ENCODE results near the gene TPM1. TPM values are rescaled to one million over a fixed set of nuclear protein-coding genes. Genes with fewer than 3 reads are reported as not detected.

Gene TPM1
- total and polyA plus RNA-seq, 2 donors (not counting 1 experiment from before 2014, with no cell fraction given) = 5.5 to 20.3 TPM

DNA sequence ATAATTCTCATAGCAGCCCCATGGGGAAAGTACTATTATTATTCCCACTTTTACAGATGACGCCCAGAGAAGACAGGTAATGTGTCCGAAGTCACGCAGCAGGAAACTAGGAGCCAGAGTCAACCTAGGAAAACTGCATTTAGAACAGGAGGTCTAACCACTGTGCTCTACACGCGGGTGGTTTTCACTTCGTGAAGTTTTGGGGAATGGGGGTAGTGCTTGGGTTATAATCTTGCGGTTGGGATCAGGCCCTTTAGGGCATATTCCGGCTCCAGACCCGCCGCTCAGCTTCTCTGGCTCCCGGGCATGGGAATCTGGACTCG, 5.2 kb downstream of the TPM1 start:
- no peak for TF ChIP-seq EZH2 (IDR thresholded peaks at IDR 0.05; ENCODE audit: borderline replicate concordance, insufficient read depth, low read depth, low read length, poor library complexity, severe bottlenecking)
- TF ChIP-seq, protein P1, sequence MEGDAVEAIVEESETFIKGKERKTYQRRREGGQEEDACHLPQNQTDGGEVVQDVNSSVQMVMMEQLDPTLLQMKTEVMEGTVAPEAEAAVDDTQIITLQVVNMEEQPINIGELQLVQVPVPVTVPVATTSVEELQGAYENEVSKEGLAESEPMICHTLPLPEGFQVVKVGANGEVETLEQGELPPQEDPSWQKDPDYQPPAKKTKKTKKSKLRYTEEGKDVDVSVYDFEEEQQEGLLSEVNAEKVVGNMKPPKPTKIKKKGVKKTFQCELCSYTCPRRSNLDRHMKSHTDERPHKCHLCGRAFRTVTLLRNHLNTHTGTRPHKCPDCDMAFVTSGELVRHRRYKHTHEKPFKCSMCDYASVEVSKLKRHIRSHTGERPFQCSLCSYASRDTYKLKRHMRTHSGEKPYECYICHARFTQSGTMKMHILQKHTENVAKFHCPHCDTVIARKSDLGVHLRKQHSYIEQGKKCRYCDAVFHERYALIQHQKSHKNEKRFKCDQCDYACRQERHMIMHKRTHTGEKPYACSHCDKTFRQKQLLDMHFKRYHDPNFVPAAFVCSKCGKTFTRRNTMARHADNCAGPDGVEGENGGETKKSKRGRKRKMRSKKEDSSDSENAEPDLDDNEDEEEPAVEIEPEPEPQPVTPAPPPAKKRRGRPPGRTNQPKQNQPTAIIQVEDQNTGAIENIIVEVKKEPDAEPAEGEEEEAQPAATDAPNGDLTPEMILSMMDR (IDR thresholded peaks at IDR 0.05) = no peak
- peaks cover 34% of the 10 kb centered on the region for H3K4me1 Mint-ChIP-seq
- intact Hi-C loops (cut with micrococcal nuclease) = loop anchor here (1.0 to 5.0 kb wide), 6 partner anchors 46 to 355 kb away; partner anchors contain the start of genes APH1B, RAB8B and RPS27L
- 11% methylated on average over 12 of the region's 12 CpGs for WGBS (ENCODE audit: insufficient coverage)
- no peaks in the 10 kb centered on the region for H3K9me3 Mint-ChIP-seq (ENCODE audit: insufficient read depth)
- POLR2A ChIA-PET = no interaction called here
- H3K36me3 ChIP-seq (replicated peaks in 1 of 2; ENCODE audit: control extremely low read depth in 1 of 2, control insufficient read depth in 1 of 2, extremely low read depth in 1 of 2, insufficient read depth in 2 of 2, low read length in 1 of 2) = no peaks in the 10 kb centered on the region
- no peaks in the 10 kb centered on the region for H4K20me1 ChIP-seq (ENCODE audit: control insufficient read depth, insufficient read depth, low read length, poor library complexity, severe bottlenecking)
- peaks cover 0 to 4% (median 0%) of the 10 kb centered on the region in 3 donors for H3K9me3 ChIP-seq (ENCODE audit: control extremely low read depth in 1 of 3, control insufficient read depth in 2 of 3, insufficient read depth in 1 of 3, low read length in 2 of 3)
- ATAC-seq (ENCODE audit: low read depth) (no peak), DNase-seq (no peak)
- peaks cover 26 to 32% of the 10 kb centered on the region in 2 donors for H3K4me1 ChIP-seq (ENCODE audit: control insufficient read depth in 2 of 2, insufficient read depth in 2 of 2, low read length in 2 of 2)
- H3K27ac ChIP-seq (ENCODE audit: low read length in 2 of 2) = no peak overlapping the region
- H3K27ac Mint-ChIP-seq = peak overlapping the region; percentile 86
- peak overlapping the region in 4 of 5 experiments; percentile 56 to 83 (median 74) for H3K4me3 ChIP-seq (ENCODE audit: control extremely low read depth in 1 of 5, extremely low read depth in 1 of 5, insufficient read depth in 1 of 5, low read depth in 2 of 5, low read length in 4 of 5)
- H3K79me2 ChIP-seq (ENCODE audit: control insufficient read depth, insufficient read depth, low read length) = no peaks in the 10 kb centered on the region
- peak overlapping the region; percentile 96 for H3K4me3 Mint-ChIP-seq
- H3K27me3 ChIP-seq (replicated peaks in 1 of 4; ENCODE audit: control extremely low read depth in 1 of 4, control insufficient read depth in 3 of 4, insufficient read depth in 4 of 4, low read length in 3 of 4) = peaks cover 0 to 44% (median 36%) of the 10 kb centered on the region in 4 experiments
- CTCF ChIA-PET = interaction anchor here (0.6 to 4.0 kb wide), 30 partner anchors 9 to 1044 kb away, joined by 3 to 67 read pairs (median 5); partner anchors contain the start of gene RPS27L
- peak overlapping the region; percentile 70 for H3K9ac ChIP-seq (ENCODE audit: low read length)
- peak overlapping the region; percentile 95 for H3K4me2 ChIP-seq (replicated peaks; ENCODE audit: low read depth, low read length, poor library complexity, severe bottlenecking)
- H2AFZ ChIP-seq (ENCODE audit: insufficient read depth, low read depth, low read length, poor library complexity, severe bottlenecking) = peak overlapping the region; percentile 91
- H3K27me3 Mint-ChIP-seq = peaks cover 31% of the 10 kb centered on the region

DNA sequence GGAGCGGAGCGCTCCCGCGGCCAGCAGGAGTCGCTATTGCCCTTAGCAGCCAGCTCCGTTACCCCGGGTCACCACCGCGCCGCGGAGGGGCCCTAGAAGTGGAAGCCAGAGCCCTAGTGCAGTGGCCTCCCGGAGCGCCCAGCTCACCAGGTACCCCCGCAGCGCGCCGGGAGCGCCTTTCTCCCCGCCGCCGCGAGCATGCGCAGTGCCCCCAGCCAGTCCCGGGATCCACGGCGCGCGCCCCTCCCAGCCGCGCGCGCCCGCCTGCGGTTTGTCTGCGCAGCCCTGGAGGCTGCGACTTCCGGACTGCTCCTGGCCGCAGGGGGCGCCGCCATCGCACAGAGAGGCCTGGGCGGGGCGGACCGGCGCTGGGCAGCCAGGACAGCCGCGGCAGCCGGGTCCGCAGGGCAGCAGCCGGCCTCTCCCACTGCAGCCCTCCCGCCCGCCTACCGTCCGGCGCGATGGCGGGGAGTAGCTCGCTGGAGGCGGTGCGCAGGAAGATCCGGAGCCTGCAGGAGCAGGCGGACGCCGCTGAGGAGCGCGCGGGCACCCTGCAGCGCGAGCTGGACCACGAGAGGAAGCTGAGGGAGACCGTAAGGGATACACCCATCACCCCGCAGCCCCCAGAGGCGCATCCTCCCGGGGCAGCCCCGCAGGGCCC, 5.7 kb downstream of the TPM1 start:
- H3K4me1 Mint-ChIP-seq = peaks cover 31% of the 10 kb centered on the region
- ChIA-PET CTCF (interaction anchor here (0.6 to 4.0 kb wide), 34 partner anchors 9 to 1043 kb away, joined by 3 to 67 read pairs (median 4); partner anchors contain the start of gene RPS27L), POLR2A (interaction anchor here (0.6 kb wide), 1 partner anchor 528 kb away, joined by 6 read pairs; no protein-coding TSS in a partner anchor)
- Histone ChIP-seq H3K79me2 (ENCODE audit: control insufficient read depth, insufficient read depth, low read length) (no peaks in the 10 kb centered on the region), H3K27me3 (replicated peaks in 1 of 4; ENCODE audit: control extremely low read depth in 1 of 4, control insufficient read depth in 3 of 4, insufficient read depth in 4 of 4, low read length in 3 of 4) (peaks cover 0 to 39% (median 34%) of the 10 kb centered on the region in 4 experiments), H3K4me2 (replicated peaks; ENCODE audit: low read depth, low read length, poor library complexity, severe bottlenecking) (peak overlapping the region; percentile 95), H2AFZ (ENCODE audit: insufficient read depth, low read depth, low read length, poor library complexity, severe bottlenecking) (peak overlapping the region; percentile 91), H3K4me3 (ENCODE audit: control extremely low read depth in 1 of 5, extremely low read depth in 1 of 5, insufficient read depth in 1 of 5, low read depth in 2 of 5, low read length in 4 of 5) (peak overlapping the region in 4 of 5 experiments; percentile 56 to 83 (median 74)), H3K27ac (ENCODE audit: low read length in 2 of 2) (no peak overlapping the region), H3K9me3 (ENCODE audit: control extremely low read depth in 1 of 3, control insufficient read depth in 2 of 3, insufficient read depth in 1 of 3, low read length in 2 of 3) (peaks cover 0 to 4% (median 0%) of the 10 kb centered on the region in 3 donors), H4K20me1 (ENCODE audit: control insufficient read depth, insufficient read depth, low read length, poor library complexity, severe bottlenecking) (no peaks in the 10 kb centered on the region), H3K4me1 (ENCODE audit: control insufficient read depth in 2 of 2, insufficient read depth in 2 of 2, low read length in 2 of 2) (peaks cover 21 to 27% of the 10 kb centered on the region in 2 donors), H3K36me3 (replicated peaks in 1 of 2; ENCODE audit: control extremely low read depth in 1 of 2, control insufficient read depth in 1 of 2, extremely low read depth in 1 of 2, insufficient read depth in 2 of 2, low read length in 1 of 2) (no peaks in the 10 kb centered on the region), H3K9ac (ENCODE audit: low read length) (peak overlapping the region; percentile 70)
- TF ChIP-seq, protein P1 (IDR thresholded peaks at IDR 0.05) = peak; percentile 97
- TF ChIP-seq EZH2 (IDR thresholded peaks at IDR 0.05; ENCODE audit: borderline replicate concordance, insufficient read depth, low read depth, low read length, poor library complexity, severe bottlenecking) = no peak
- H3K27ac Mint-ChIP-seq = peak overlapping the region; percentile 86
- WGBS (ENCODE audit: insufficient coverage) = under 1% methylated on average over 75 of the region's 75 CpGs
- DNase-seq = peak; percentile 92
- peak; percentile 86 for ATAC-seq (ENCODE audit: low read depth)
- intact Hi-C loops (cut with micrococcal nuclease) = loop anchor here (1.0 to 5.0 kb wide), 6 partner anchors 45 to 354 kb away; partner anchors contain the start of genes APH1B, RAB8B and RPS27L
- no peaks in the 10 kb centered on the region for H3K9me3 Mint-ChIP-seq (ENCODE audit: insufficient read depth)
- H3K4me3 Mint-ChIP-seq = peak overlapping the region; percentile 96
- H3K27me3 Mint-ChIP-seq = peaks cover 27% of the 10 kb centered on the region

Measured in B cell (primary cell).